ENCODE data around the gene ANKRD35. TPM values are rescaled to one million over a fixed set of nuclear protein-coding genes. Genes with fewer than 3 reads are reported as not detected.
A peak's percentile ranks its signal among the peaks of the same experiment; 100 is the strongest.

ANKRD35 gene
- total RNA-seq, 1 donor from 2014 or later: 0.58 TPM

GRCh38 chr1:145858901-145859490 is 26.7 kb downstream of the ANKRD35 start, which contains the start of gene PIAS3:
PIAS3 (minus strand) TSS chr1:145859081; CDS start chr1:145858990, 91 bp downstream.
- Mint-ChIP-seq H3K4me1 (peaks cover 9% of the 10 kb centered on the region), H3K9me3 (no peaks in the 10 kb centered on the region), H3K27me3 (ENCODE audit: low read depth) (peaks cover 10% of the 10 kb centered on the region), H3K27ac (peak within 1 kb of the TSS; percentile 97), H3K4me3 (peak within 1 kb of the TSS; percentile 96), H3K36me3 (peaks cover 24% of the 10 kb centered on the region)
- TF ChIP-seq CTCF (IDR thresholded peaks at IDR 0.05; ENCODE audit: unreplicated experiment): no peak
- DNase-seq (ENCODE audit: low spot score in 2 of 2, unreplicated experiment in 2 of 2): peak; percentile 83 to 90

- H3K4me3 Mint-ChIP-seq: peak overlapping the region; percentile 96
- peaks cover 9% of the 10 kb centered on the region for H3K4me1 Mint-ChIP-seq
- peaks cover 4% of the 10 kb centered on the region for H3K27me3 Mint-ChIP-seq (ENCODE audit: low read depth)
- peaks cover 30% of the 10 kb centered on the region for H3K36me3 Mint-ChIP-seq
- TF ChIP-seq CTCF (IDR thresholded peaks at IDR 0.05; ENCODE audit: unreplicated experiment): no peak
- H3K9me3 Mint-ChIP-seq: no peaks in the 10 kb centered on the region
- peak in 1 of 2 experiments; percentile 58 for DNase-seq (ENCODE audit: low spot score in 2 of 2, unreplicated experiment in 2 of 2)
- H3K27ac Mint-ChIP-seq: peak overlapping the region; percentile 97
Measured at GRCh38 chr1:145858238-145858900, 27.3 kb downstream of the ANKRD35 start.

GRCh38 chr1:145857170-145857569 is 28.5 kb downstream of the ANKRD35 start:
- peaks cover 36% of the 10 kb centered on the region for H3K36me3 Mint-ChIP-seq
- H3K4me3 Mint-ChIP-seq: no peak overlapping the region
- no peak for TF ChIP-seq CTCF (IDR thresholded peaks at IDR 0.05; ENCODE audit: unreplicated experiment)
- peaks cover 9% of the 10 kb centered on the region for H3K4me1 Mint-ChIP-seq
- no peaks in the 10 kb centered on the region for H3K9me3 Mint-ChIP-seq
- no peaks in the 10 kb centered on the region for H3K27me3 Mint-ChIP-seq (ENCODE audit: low read depth)
- DNase-seq (ENCODE audit: low spot score in 2 of 2, unreplicated experiment in 2 of 2): no peak
- H3K27ac Mint-ChIP-seq: no peak overlapping the region

GRCh38 chr1:145855426-145855948 is 30.2 kb downstream of the ANKRD35 start:
- DNase-seq (ENCODE audit: low spot score in 2 of 2, unreplicated experiment in 2 of 2): no peak
- Mint-ChIP-seq H3K4me3 (no peak overlapping the region), H3K9me3 (no peaks in the 10 kb centered on the region), H3K4me1 (peaks cover 9% of the 10 kb centered on the region), H3K36me3 (peaks cover 46% of the 10 kb centered on the region), H3K27ac (no peak overlapping the region), H3K27me3 (ENCODE audit: low read depth) (no peaks in the 10 kb centered on the region)
- no peak for TF ChIP-seq CTCF (IDR thresholded peaks at IDR 0.05; ENCODE audit: unreplicated experiment)

GRCh38 chr1:145849356-145850160 is 36.1 kb downstream of the ANKRD35 start:
- H3K4me1 Mint-ChIP-seq: peaks cover 5% of the 10 kb centered on the region
- DNase-seq (ENCODE audit: low spot score in 2 of 2, unreplicated experiment in 2 of 2): no peak
- peaks cover 34% of the 10 kb centered on the region for H3K36me3 Mint-ChIP-seq
- H3K4me3 Mint-ChIP-seq: no peak overlapping the region
- H3K27me3 Mint-ChIP-seq (ENCODE audit: low read depth): no peaks in the 10 kb centered on the region
- H3K27ac Mint-ChIP-seq: no peak overlapping the region
- no peaks in the 10 kb centered on the region for H3K9me3 Mint-ChIP-seq
- TF ChIP-seq CTCF (IDR thresholded peaks at IDR 0.05; ENCODE audit: unreplicated experiment): peak; percentile 24
